Heart left ventricle (tissue), 13 donors: ENCODE measurements around the gene GZMM.

Experiments used
- CTCF ChIP-seq, 12 donors: fragments of 200-600 bp; sonication (generic) in 4 of 12; IDR thresholded peaks; one replicate each; pipeline versions ENCODE4 v1.5.0 to v1.8.0; 2018 to 2022; ENCODE audit warnings: antibody characterized with exemption in 12 of 12, mild to moderate bottlenecking in 5 of 12
- POLR2A ChIP-seq, 2 donors: fragments of 450-650 bp; IDR thresholded peaks; one replicate each; pipeline ENCODE4 v1.6.1; 2017; ENCODE audit warnings: antibody characterized with exemption in 2 of 2, mild to moderate bottlenecking in 2 of 2, moderate library complexity in 2 of 2
- donor health status: ischemic (EF 13 %, LVEDD 7.1; RV severe dilation, severe dysfunction).
- donor health status: DM: no; HTN: yes; CAD: no.
- donor health status: DM: no; HTN: no; CAD: no.
- donor health status: ischemic (EF 25% LVEDD 6.9; RV normal size, moderate dysfunction).
- donor health status: ischemic (EF 25% LVEDD 5.7; RV mildly dilated, moderate dysfunction).
- donor health status: ischemic (EF 35%, LVEDD 5.7; RV mildly dilated, moderate dysfunction).
- donor health status: nonischemic (EF 11% LVEDD 7.7; RV severe dilation, severe dysfunction).
- donor health status: DM: yes; HTN: yes; CAD: no.
- donor health status: PGD.
- donor health status: ischemic (EF 29% LVEDD 5.4; RV normal size, mild dysfunction).
- donor health status: nonischemic (EF 23%, LVEDD 6.1; RV moderate dilation, normal function).

GRCh38 chr19:585551-586110 lies 41.8 kb downstream of the GZMM start:
- TF ChIP-seq CTCF (IDR thresholded peaks at IDR 0.05) (no peak), POLR2A (IDR thresholded peaks at IDR 0.05) (no peak)
